Spleen (tissue), 11 donors: ENCODE measurements around the gene COPS9. TPM values are rescaled to one million over a fixed set of nuclear protein-coding genes. Genes with fewer than 3 reads are reported as not detected.

Source experiments
- DNase-seq: peaks from one replicate; pipeline ENCODE4 v3.0.0-alpha.2; 2020
- H3K27ac ChIP-seq, 8 donors: fragments of 200-600 bp; sonication (generic) in 7 of 8; 1 replicate in 4 of 8; 2 replicates in 4 of 8; pipeline versions ENCODE4 v1.5.0 to v1.8.0; 2016 to 2021; ENCODE audit warnings: inconsistent platforms in 4 of 8, mild to moderate bottlenecking in 4 of 8, moderate library complexity in 1 of 8
- H3K27me3 ChIP-seq, 7 donors: fragments of 200-600 bp; sonication (generic) in 6 of 7; replicated peaks in 1 of 7; 1 replicate in 4 of 7; 2 replicates in 3 of 7; pipeline versions ENCODE4 v1.5.0 to v1.8.0; 2016 to 2021; ENCODE audit warnings: inconsistent platforms in 3 of 7, mild to moderate bottlenecking in 1 of 7
- H3K36me3 ChIP-seq, 6 donors: fragments of 200-600 bp; sonication (generic) in 5 of 6; 1 replicate in 4 of 6; 2 replicates in 2 of 6; pipeline versions ENCODE4 v1.5.0 to v1.8.0; 2016 to 2021; ENCODE audit warnings: inconsistent platforms in 2 of 6
- H3K4me1 ChIP-seq, 6 donors: fragments of 200-600 bp; sonication (generic) in 5 of 6; 1 replicate in 3 of 6; 2 replicates in 3 of 6; pipeline versions ENCODE4 v1.5.0 to v1.8.0; 2016 to 2021; ENCODE audit warnings: inconsistent platforms in 3 of 6
- H3K4me3 ChIP-seq, 8 donors: fragments of 200-600 bp; sonication (generic) in 7 of 8; 1 replicate in 4 of 8; 2 replicates in 4 of 8; pipeline versions ENCODE4 v1.5.0 to v1.8.0; 2016 to 2021; ENCODE audit warnings: inconsistent platforms in 4 of 8, mild to moderate bottlenecking in 4 of 8, moderate library complexity in 2 of 8
- H3K9me3 ChIP-seq, 8 donors: fragments of 200-600 bp; sonication (generic) in 7 of 8; 1 replicate in 4 of 8; 2 replicates in 4 of 8; pipeline versions ENCODE4 v1.5.0 to v1.8.0; 2016 to 2021; ENCODE audit warnings: inconsistent platforms in 4 of 8
- POLR2A ChIP-seq, 3 donors: fragments of 450-650 bp; IDR thresholded peaks; one replicate each; pipeline ENCODE4 v1.5.1; 2017; ENCODE audit warnings: antibody characterized with exemption in 3 of 3, mild to moderate bottlenecking in 1 of 3
- POLR2AphosphoS5 ChIP-seq, 3 donors: sonication (generic); formaldehyde crosslinking; IDR thresholded peaks; one replicate each; pipeline ENCODE4 v1.5.1; 2017; ENCODE audit warnings: antibody characterized with exemption in 3 of 3
- WGBS, 5 donors: extraction: QIAGEN DNeasy Blood & Tissue Kit in 3 of 5; methylation state at CpG; one replicate each; pipeline versions ENCODE4 v1.1.5 to v1.1.7; 2013 to 2018; 5-methylcytosine and 5-hydroxymethylcytosine counted together
- intact Hi-C: fragments of 100-400 bp; cut with DNase I; formaldehyde crosslinking; loops from one replicate; pipeline ENCODE4 v1.15.0; 2023; ENCODE audit warnings: low total_unique reads
- polyA plus RNA-seq, 3 donors: library from polyadenylated mRNA; stranded (reverse); fragments of 200-250 nt; gene quantifications; one replicate each; pipeline ENCODE4 v1.2.1, GENCODE V29; 2013
- total RNA-seq, 7 donors: library from RNA; depleted of rRNA in 3 of 7; stranded (reverse); fragments of >200 nt in 3 of 7; fragmentation: NEBNext Ultra II Directional in 4 of 7; extraction: Animal tissue kit (Norgen Biotek cat#: 25700) in 4 of 7; gene quantifications; one replicate each; pipeline versions ENCODE4 v1.1.0 to v1.2.1, GENCODE V29; 2016 to 2021
- TF ChIP-seq, protein P1 (sequence below), 11 experiments: fragments of 200-600 bp in 7 of 11; fragments of 450-650 bp in 4 of 11; sonication (generic) in 4 of 11; IDR thresholded peaks in 8 of 11; conservative IDR thresholded peaks in 3 of 11; 1 replicate in 7 of 11; 2 replicates in 4 of 11; pipeline versions ENCODE4 v1.4.0 to v1.8.0; 2016 to 2021; ENCODE audit warnings: antibody characterized with exemption in 11 of 11, inconsistent platforms in 4 of 11, mild to moderate bottlenecking in 1 of 11
- donor health status: healthy with polysubstance abuse.
- donor health status: DM: no; HTN: no; CAD: no; lungs with moderate emphysema.
- donor health status: DM: no; HTN: no; CAD: no.
- donor health status: Bipolar disorder and iron deficiency.
- donor health status: healthy.
- donor health status: DM: no; HTN: no; CAD: no.
- donor health status: DM: yes; HTN: yes; CAD: no.

COPS9 gene
- total and polyA plus RNA-seq, 10 donors = 74.7 to 441 (median 95.0) TPM

DNA sequence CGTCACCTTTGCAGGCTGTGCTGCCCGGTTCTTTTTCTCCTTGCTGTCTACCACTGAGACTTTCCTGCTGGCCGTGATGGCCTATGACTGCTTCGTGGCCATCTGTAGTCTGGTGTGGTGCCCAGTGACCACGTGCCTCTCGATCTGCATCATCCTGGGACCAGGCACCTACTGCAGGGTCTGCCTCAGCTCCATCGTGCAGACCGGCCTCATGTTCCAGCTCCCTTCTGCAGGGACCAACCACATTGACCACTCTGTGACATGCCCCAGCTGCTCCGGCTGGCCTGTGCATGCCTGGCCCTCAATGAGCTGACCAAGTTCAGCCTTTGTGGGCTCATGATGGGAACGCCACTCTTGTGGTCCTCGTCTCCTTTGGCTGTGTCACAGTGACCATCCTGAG is 26.7 kb downstream of the COPS9 start:
- no peak for TF ChIP-seq POLR2AphosphoS5 (IDR thresholded peaks at IDR 0.05)
- TF ChIP-seq POLR2A (IDR thresholded peaks at IDR 0.05) = no peak
- Histone ChIP-seq H3K36me3 (no peaks in the 10 kb centered on the region), H3K4me1 (no peaks in the 10 kb centered on the region), H3K4me3 (no peak overlapping the region), H3K27me3 (peaks cover 0 to 47% (median 0%) of the 10 kb centered on the region in 7 donors), H3K9me3 (no peaks in the 10 kb centered on the region), H3K27ac (no peak overlapping the region)
- no peak for DNase-seq
- intact Hi-C loops = no loop called here
- WGBS, 5 donors = 75 to 84% (median 76%) methylated on average over 9 to 11 of the region's 11 CpGs

DNA sequence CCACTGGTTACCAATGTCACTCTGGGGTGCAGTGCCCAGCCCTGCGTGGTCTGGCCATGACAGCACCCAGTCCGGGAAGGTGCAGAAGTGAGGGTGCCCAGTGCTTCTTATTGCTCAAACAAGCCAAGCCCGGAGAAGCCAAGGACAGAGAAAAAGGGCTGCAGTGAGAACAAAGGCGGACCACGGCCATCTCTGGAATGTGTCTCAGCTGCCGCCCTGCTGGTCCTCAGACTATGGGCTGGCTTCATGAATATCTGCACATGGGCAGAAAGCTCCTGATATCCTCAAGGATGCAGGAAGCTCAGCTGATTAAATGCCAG is 28.7 kb downstream of the COPS9 start:
- no peaks in the 10 kb centered on the region for H3K36me3 ChIP-seq
- no peak overlapping the region for H3K27ac ChIP-seq
- no peaks in the 10 kb centered on the region for H3K4me1 ChIP-seq
- H3K9me3 ChIP-seq = no peaks in the 10 kb centered on the region
- WGBS, 5 donors = 69 to 84% (median 76%) methylated on average over 6 of the region's 6 CpGs
- peaks cover 0 to 30% (median 0%) of the 10 kb centered on the region in 7 donors for H3K27me3 ChIP-seq
- H3K4me3 ChIP-seq = no peak overlapping the region
- TF ChIP-seq POLR2A (IDR thresholded peaks at IDR 0.05) (no peak), POLR2AphosphoS5 (IDR thresholded peaks at IDR 0.05) (no peak)
- TF ChIP-seq, protein P1, sequence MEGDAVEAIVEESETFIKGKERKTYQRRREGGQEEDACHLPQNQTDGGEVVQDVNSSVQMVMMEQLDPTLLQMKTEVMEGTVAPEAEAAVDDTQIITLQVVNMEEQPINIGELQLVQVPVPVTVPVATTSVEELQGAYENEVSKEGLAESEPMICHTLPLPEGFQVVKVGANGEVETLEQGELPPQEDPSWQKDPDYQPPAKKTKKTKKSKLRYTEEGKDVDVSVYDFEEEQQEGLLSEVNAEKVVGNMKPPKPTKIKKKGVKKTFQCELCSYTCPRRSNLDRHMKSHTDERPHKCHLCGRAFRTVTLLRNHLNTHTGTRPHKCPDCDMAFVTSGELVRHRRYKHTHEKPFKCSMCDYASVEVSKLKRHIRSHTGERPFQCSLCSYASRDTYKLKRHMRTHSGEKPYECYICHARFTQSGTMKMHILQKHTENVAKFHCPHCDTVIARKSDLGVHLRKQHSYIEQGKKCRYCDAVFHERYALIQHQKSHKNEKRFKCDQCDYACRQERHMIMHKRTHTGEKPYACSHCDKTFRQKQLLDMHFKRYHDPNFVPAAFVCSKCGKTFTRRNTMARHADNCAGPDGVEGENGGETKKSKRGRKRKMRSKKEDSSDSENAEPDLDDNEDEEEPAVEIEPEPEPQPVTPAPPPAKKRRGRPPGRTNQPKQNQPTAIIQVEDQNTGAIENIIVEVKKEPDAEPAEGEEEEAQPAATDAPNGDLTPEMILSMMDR (IDR thresholded peaks at IDR 0.05 in 8 of 11, conservative IDR thresholded peaks at IDR 0.05 in 3 of 11) = no peak
- intact Hi-C loops = no loop called here
- no peak for DNase-seq

DNA sequence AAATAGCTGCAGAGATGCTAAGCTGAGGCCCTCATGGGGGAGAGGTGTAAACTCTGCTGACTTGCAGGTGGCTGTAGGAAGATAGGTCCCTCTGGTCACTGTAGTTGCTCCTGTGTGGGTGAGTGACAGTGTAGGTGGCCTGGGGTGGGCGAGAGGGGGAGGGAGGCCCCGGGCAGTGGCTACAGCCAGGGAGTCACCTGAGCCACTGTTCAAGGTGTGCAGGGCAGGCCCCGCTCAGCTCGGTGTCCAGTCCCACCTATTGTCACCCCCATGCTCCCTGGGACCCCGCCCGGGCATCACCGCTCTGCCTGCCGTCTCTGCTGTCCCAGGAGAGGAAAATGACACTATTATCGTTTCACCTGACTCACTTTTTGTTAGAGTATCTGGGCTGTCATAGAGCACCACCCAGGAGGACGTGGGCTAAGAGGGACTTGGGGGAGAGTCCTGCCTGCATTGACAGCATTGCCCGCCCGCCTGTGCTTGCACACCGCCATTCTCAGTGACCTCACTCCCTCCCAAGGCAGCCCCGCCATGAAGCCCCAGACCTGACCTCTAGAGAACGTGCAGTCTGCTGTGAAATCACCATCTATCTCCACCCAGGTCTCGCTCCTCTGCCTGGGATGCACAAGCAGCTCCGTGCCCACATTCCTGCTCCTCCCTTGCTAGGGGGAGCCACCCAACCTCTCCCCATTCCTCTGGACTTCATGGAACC is 29.2 kb downstream of the COPS9 start:
- no peak overlapping the region for H3K27ac ChIP-seq
- no peak for DNase-seq
- WGBS, 5 donors = 72 to 81% (median 76%) methylated on average over 13 to 17 of the region's 17 CpGs
- H3K9me3 ChIP-seq = no peaks in the 10 kb centered on the region
- H3K36me3 ChIP-seq = no peaks in the 10 kb centered on the region
- TF ChIP-seq, protein P1 (IDR thresholded peaks at IDR 0.05 in 8 of 11, conservative IDR thresholded peaks at IDR 0.05 in 3 of 11) = no peak
- TF ChIP-seq POLR2A (IDR thresholded peaks at IDR 0.05) (no peak), POLR2AphosphoS5 (IDR thresholded peaks at IDR 0.05) (no peak)
- no peaks in the 10 kb centered on the region for H3K4me1 ChIP-seq
- intact Hi-C loops = no loop called here
- H3K27me3 ChIP-seq = peaks cover 0 to 28% (median 0%) of the 10 kb centered on the region in 7 donors
- H3K4me3 ChIP-seq = no peak overlapping the region

DNA sequence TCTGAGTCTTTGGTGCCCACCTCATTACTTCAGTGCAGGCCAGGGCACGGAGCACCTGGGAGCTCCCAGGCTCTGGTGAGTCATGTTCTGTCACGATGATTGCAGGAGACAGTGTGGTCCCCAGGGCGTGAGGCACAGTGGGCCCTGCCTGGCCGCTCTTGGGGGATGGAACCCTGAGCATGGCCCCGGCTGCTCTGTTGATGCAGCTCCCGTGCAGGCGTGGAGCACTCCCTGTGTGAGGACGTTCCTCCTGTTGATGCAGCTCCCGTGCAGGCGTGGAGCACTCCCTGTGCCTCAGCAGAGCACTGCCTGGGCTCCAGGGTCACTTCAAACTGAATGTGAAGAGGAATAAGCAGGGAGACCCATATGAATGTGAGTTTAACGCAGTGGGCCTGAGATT is 30.1 kb downstream of the COPS9 start:
- Histone ChIP-seq H3K36me3 (no peaks in the 10 kb centered on the region), H3K9me3 (no peaks in the 10 kb centered on the region), H3K4me3 (no peak overlapping the region), H3K27me3 (peaks cover 0 to 28% (median 0%) of the 10 kb centered on the region in 7 donors), H3K4me1 (no peaks in the 10 kb centered on the region), H3K27ac (no peak overlapping the region)
- TF ChIP-seq POLR2AphosphoS5 (IDR thresholded peaks at IDR 0.05) (no peak), POLR2A (IDR thresholded peaks at IDR 0.05) (no peak)
- TF ChIP-seq, protein P1 (IDR thresholded peaks at IDR 0.05 in 8 of 11, conservative IDR thresholded peaks at IDR 0.05 in 3 of 11) = no peak
- no peak for DNase-seq
- intact Hi-C loops = no loop called here
- WGBS, 5 donors = 71 to 79% (median 77%) methylated on average over 10 to 11 of the region's 11 CpGs
